ENCODE measurements around the gene FGF1.

FGF1 gene

GRCh38 chr5:142576303-142576702, 109.6 kb downstream of the FGF1 start:
- CTCF ChIA-PET: interaction anchor here (1.2 kb wide), 1 partner anchor 27 kb away, joined by 3 read pairs; no protein-coding TSS in a partner anchor
- Mint-ChIP-seq H3K4me1 (peaks cover 24% of the 10 kb centered on the region), H3K27ac (no peak overlapping the region), H3K4me3 (no peak overlapping the region), H3K36me3 (peaks cover 12% of the 10 kb centered on the region), H3K27me3 (peaks cover 10% of the 10 kb centered on the region), H3K9me3 (peaks cover 17% of the 10 kb centered on the region)
- DNase-seq: no peak

- H3K27ac Mint-ChIP-seq: no peak overlapping the region
- CTCF ChIA-PET: interaction anchor here (1.5 kb wide), 1 partner anchor 13 kb away, joined by 5 read pairs; no protein-coding TSS in a partner anchor
Measured at GRCh38 chr5:142572006-142572405, 113.9 kb downstream of the FGF1 start.

GRCh38 chr5:142571371-142571770, 114.5 kb downstream of the FGF1 start:
- CTCF ChIA-PET: interaction anchor here (1.5 kb wide), 1 partner anchor 14 kb away, joined by 5 read pairs; no protein-coding TSS in a partner anchor
- Mint-ChIP-seq H3K27me3 (peaks cover 14% of the 10 kb centered on the region), H3K4me1 (no peaks in the 10 kb centered on the region), H3K9me3 (no peaks in the 10 kb centered on the region), H3K27ac (no peak overlapping the region), H3K4me3 (no peak overlapping the region), H3K36me3 (no peaks in the 10 kb centered on the region)
- no peak for DNase-seq

More at GRCh38 chr5:142572006-142572405, 113.9 kb downstream of the FGF1 start:
- H3K27me3 Mint-ChIP-seq: peaks cover 10% of the 10 kb centered on the region
- no peaks in the 10 kb centered on the region for H3K36me3 Mint-ChIP-seq
- H3K4me1 Mint-ChIP-seq: no peaks in the 10 kb centered on the region
- no peak for DNase-seq
- H3K9me3 Mint-ChIP-seq: no peaks in the 10 kb centered on the region
- no peak overlapping the region for H3K4me3 Mint-ChIP-seq

- no peaks in the 10 kb centered on the region for H3K36me3 Mint-ChIP-seq
- H3K4me1 Mint-ChIP-seq: no peaks in the 10 kb centered on the region
- H3K4me3 Mint-ChIP-seq: no peak overlapping the region
- H3K9me3 Mint-ChIP-seq: no peaks in the 10 kb centered on the region
- DNase-seq: no peak
- peaks cover 9% of the 10 kb centered on the region for H3K27me3 Mint-ChIP-seq
- no peak overlapping the region for H3K27ac Mint-ChIP-seq
- CTCF ChIA-PET: no interaction called here
Measured at GRCh38 chr5:142569905-142570304, 116.0 kb downstream of the FGF1 start.

- Mint-ChIP-seq H3K9me3 (no peaks in the 10 kb centered on the region), H3K36me3 (no peaks in the 10 kb centered on the region), H3K4me1 (no peaks in the 10 kb centered on the region), H3K27ac (no peak overlapping the region), H3K27me3 (peaks cover 9% of the 10 kb centered on the region), H3K4me3 (no peak overlapping the region)
- no peak for DNase-seq
- CTCF ChIA-PET: no interaction called here
Measured at GRCh38 chr5:142568996-142569335, 116.9 kb downstream of the FGF1 start.

- DNase-seq: no peak
- CTCF ChIA-PET: no interaction called here
- H3K27me3 Mint-ChIP-seq: peaks cover 5% of the 10 kb centered on the region
- no peak overlapping the region for H3K4me3 Mint-ChIP-seq
- no peaks in the 10 kb centered on the region for H3K4me1 Mint-ChIP-seq
- H3K36me3 Mint-ChIP-seq: no peaks in the 10 kb centered on the region
- no peak overlapping the region for H3K27ac Mint-ChIP-seq
- H3K9me3 Mint-ChIP-seq: no peaks in the 10 kb centered on the region
Measured at GRCh38 chr5:142568283-142568995, 117.5 kb downstream of the FGF1 start.

- no peak for DNase-seq
- Mint-ChIP-seq H3K36me3 (no peaks in the 10 kb centered on the region), H3K4me3 (no peak overlapping the region), H3K4me1 (no peaks in the 10 kb centered on the region), H3K27me3 (peaks cover 5% of the 10 kb centered on the region), H3K9me3 (no peaks in the 10 kb centered on the region), H3K27ac (no peak overlapping the region)
- CTCF ChIA-PET: no interaction called here
Measured at GRCh38 chr5:142561486-142562097, 124.3 kb downstream of the FGF1 start.

GRCh38 chr5:142561029-142561428, 124.9 kb downstream of the FGF1 start:
- Mint-ChIP-seq H3K27ac (no peak overlapping the region), H3K36me3 (no peaks in the 10 kb centered on the region), H3K4me3 (no peak overlapping the region), H3K27me3 (peaks cover 3% of the 10 kb centered on the region), H3K4me1 (no peaks in the 10 kb centered on the region), H3K9me3 (no peaks in the 10 kb centered on the region)
- CTCF ChIA-PET: interaction anchor here (1.1 kb wide), 1 partner anchor 42 kb away, joined by 5 read pairs; no protein-coding TSS in a partner anchor
- DNase-seq: no peak

- peaks cover 2% of the 10 kb centered on the region for H3K4me1 Mint-ChIP-seq
- peaks cover 63% of the 10 kb centered on the region for H3K27me3 Mint-ChIP-seq
- CTCF ChIA-PET: no interaction called here
- no peak for DNase-seq
- H3K9me3 Mint-ChIP-seq: no peaks in the 10 kb centered on the region
- no peak overlapping the region for H3K4me3 Mint-ChIP-seq
- no peaks in the 10 kb centered on the region for H3K36me3 Mint-ChIP-seq
- H3K27ac Mint-ChIP-seq: no peak overlapping the region
Measured at GRCh38 chr5:142552107-142552506, 133.8 kb downstream of the FGF1 start.

- H3K27me3 Mint-ChIP-seq: peaks cover 63% of the 10 kb centered on the region
- CTCF ChIA-PET: no interaction called here
Measured at GRCh38 chr5:142551338-142552067, 134.4 kb downstream of the FGF1 start.

GRCh38 chr5:142550471-142550870, 135.4 kb downstream of the FGF1 start:
- Mint-ChIP-seq H3K9me3 (no peaks in the 10 kb centered on the region), H3K27me3 (peaks cover 63% of the 10 kb centered on the region), H3K4me3 (no peak overlapping the region), H3K36me3 (no peaks in the 10 kb centered on the region), H3K27ac (no peak overlapping the region), H3K4me1 (peaks cover 2% of the 10 kb centered on the region)
- CTCF ChIA-PET: interaction anchor here (0.8 to 1.7 kb wide), 8 partner anchors 35 to 559 kb away, joined by 3 to 8 read pairs (median 3); no protein-coding TSS in a partner anchor
- DNase-seq: no peak

More at GRCh38 chr5:142551338-142552067, 134.4 kb downstream of the FGF1 start:
- H3K4me1 Mint-ChIP-seq: peaks cover 2% of the 10 kb centered on the region
- no peak overlapping the region for H3K4me3 Mint-ChIP-seq
- no peak overlapping the region for H3K27ac Mint-ChIP-seq
- H3K9me3 Mint-ChIP-seq: no peaks in the 10 kb centered on the region
- no peak for DNase-seq
- no peaks in the 10 kb centered on the region for H3K36me3 Mint-ChIP-seq

- H3K9me3 Mint-ChIP-seq: no peaks in the 10 kb centered on the region
- CTCF ChIA-PET: interaction anchor here (0.6 to 1.7 kb wide), 12 partner anchors 26 to 559 kb away, joined by 3 to 8 read pairs (median 3); no protein-coding TSS in a partner anchor
Measured at GRCh38 chr5:142549834-142550233, 136.1 kb downstream of the FGF1 start.

GRCh38 chr5:142548739-142549275, 137.1 kb downstream of the FGF1 start:
- Mint-ChIP-seq H3K27ac (no peak overlapping the region), H3K9me3 (no peaks in the 10 kb centered on the region), H3K4me3 (no peak overlapping the region), H3K36me3 (no peaks in the 10 kb centered on the region), H3K4me1 (peaks cover 2% of the 10 kb centered on the region), H3K27me3 (peaks cover 56% of the 10 kb centered on the region)
- CTCF ChIA-PET: interaction anchor here (0.6 to 1.7 kb wide), 7 partner anchors 27 to 399 kb away, joined by 3 to 8 read pairs (median 3); no protein-coding TSS in a partner anchor
- DNase-seq: peak; percentile 33

More at GRCh38 chr5:142549834-142550233, 136.1 kb downstream of the FGF1 start:
- Mint-ChIP-seq H3K4me3 (no peak overlapping the region), H3K36me3 (no peaks in the 10 kb centered on the region), H3K4me1 (peaks cover 2% of the 10 kb centered on the region), H3K27me3 (peaks cover 60% of the 10 kb centered on the region), H3K27ac (no peak overlapping the region)
- DNase-seq: no peak
